NCI-H1048 (cell line): ENCODE measurements around the gene PCMTD2.

Source experiments
- DNase-seq: peaks from one replicate; lab custom pipeline; 2025; lab: John Stamatoyannopoulos, UW

PCMTD2 gene

GRCh38 chr20:64238851-64239387, 16.6 kb upstream of the PCMTD2 start:
- DNase-seq = no peak

DNA sequence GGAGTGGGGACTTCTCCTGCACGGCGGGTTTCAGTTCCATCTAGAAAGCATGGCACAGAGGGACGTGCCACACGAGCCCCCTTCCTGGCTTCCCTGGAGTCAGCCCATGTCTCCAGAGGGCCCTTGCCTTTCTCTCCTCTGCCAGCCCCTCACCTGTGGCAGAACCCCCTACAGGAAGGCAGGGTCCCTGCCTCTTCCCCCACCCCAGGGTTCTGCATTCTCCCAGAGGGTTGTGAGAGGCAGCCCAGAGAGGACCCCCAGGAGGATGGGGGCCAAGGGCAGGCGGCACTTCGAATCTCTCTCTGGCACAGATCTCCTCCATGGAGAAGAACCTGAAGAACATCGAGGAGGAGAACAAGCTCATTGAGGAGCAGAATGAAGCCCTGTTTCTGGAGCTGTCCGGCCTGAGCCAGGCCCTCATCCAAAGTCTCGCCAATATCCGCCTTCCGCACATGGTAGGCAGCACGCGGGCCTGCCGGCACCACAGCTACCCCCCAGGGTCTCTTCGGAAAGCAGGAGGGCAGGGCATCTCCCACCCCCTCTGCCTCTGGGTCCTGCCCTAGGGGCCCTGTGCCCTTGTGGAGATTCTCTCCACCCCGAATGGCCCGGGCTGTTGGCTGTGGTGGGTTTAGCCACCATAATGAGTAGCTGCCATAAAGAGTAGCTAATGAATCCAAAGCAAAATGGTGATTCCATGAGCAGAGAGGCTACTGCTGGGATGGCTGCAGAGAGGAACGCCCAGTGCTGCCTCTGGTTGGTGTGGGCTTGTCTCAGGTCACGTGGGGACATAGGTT, 15.9 kb upstream of the PCMTD2 start:
- DNase-seq = no peak

GRCh38 chr20:64240243-64241015, 15.1 kb upstream of the PCMTD2 start:
- DNase-seq = no peak

DNA sequence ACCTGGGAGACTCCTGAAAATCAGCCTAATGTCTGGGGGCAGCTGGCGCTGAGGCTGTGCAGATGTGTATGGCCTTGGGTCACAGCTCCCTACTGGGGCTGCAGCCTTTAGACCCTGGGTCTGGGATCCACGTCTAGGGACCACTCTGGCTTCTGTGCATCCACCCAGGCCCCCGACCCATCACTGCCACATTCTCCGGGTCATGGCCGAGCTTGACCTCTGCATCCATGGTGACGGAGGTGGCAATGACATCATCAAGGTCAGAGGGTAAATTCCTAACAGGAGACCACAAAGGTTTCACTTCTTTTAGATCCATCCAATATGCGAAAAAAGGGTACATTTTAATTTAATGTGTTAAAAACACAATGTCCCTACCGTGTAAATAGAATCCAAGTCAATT, 14.5 kb upstream of the PCMTD2 start:
- DNase-seq = no peak

- no peak for DNase-seq
These were observed 13.3 kb upstream of the PCMTD2 start for GRCh38 chr20:64242003-64242796.

GRCh38 chr20:64242797-64243475, 12.6 kb upstream of the PCMTD2 start:
- no peak for DNase-seq

- DNase-seq = no peak
These were observed 11.2 kb upstream of the PCMTD2 start for GRCh38 chr20:64244281-64244805.

GRCh38 chr20:64244870-64245603, 10.5 kb upstream of the PCMTD2 start:
- no peak for DNase-seq

DNA sequence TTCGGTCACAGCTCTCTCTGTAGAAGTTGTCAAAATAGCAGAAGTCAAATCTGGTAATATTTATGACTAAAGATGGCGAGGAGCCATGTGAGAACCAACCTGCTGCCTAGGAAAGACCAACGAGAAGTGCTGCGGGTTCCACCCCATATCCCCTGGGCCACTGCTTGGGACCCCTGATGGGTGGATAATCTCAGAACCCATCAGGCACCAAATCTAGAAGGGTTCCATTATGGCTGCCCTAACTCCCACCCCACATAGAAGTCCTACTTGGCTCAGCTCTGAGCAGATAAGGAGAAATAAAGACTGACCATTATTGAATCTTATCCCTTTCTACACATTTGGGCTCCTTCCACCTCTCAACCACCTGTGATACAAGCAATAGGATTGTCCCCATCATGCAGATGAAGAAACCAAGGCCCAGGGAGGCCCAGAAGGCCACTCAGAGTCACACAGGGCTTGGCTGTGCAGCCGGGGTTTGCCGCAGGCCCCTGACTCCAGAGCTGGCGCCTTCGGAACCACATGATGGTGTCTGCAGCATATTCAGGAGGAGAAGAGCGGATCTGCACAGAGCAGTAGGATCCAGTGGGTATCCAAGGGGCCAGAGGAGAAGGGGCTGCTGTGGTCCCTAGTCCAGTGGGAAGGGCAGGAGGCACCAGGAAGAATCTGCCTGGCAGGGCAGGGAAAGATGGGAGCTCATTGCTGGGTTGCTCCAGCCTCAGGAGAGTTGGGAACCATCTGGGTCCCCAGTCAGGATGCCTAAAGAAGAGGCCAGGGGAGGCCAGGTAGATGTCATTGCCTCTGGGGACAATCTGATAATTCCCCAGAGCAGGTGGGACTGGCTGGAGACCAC, 9.6 kb upstream of the PCMTD2 start:
- no peak for DNase-seq

DNA sequence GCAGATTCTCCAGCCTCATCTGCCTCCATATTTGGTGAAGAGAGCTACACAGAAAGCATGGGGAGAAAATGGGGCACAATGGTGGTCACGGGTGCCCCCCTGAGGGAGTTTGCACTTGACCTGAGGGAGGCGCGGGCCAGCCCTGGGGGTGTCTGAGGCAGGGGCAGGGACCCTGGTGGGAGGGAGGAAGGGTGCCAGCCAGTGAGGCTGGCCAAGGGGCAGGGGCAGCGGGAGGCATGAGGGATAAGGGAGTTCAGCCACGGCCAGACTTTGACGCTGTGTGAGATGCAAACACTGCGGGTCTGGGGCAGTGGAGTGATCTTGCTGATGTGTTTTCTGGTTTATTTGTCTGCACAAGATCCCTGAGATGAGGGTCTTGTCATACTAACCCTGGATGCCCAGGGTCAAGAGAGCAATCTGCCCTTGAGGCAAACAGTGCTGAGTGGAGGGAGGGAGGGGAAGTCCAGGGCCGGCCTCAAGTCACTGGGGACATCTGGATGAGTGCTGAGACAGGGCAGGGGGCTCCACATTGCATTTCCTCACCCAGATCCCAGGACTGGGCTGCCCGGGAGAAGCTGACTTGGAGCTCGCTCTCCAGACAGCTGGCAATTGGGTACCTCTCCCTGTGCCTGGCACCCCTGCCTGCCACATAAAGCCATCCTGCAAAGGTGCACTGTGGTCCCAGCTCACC, 8.8 kb upstream of the PCMTD2 start:
- no peak for DNase-seq

DNA sequence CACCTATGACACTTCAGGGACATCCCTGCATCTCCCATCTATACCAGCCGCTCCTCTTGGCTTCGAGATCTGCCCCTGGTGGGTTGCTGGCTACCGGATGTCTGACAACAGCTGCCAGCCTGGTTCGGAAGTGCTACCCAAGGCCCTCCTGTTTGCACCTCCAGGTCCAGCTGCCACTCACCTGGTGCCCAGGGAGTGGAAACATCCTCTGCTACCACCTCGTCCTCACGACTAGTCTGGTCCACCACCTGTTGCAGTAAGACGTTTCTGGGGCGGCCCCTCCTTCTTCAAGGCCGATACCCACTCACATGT, 8.3 kb upstream of the PCMTD2 start:
- DNase-seq = no peak

DNA sequence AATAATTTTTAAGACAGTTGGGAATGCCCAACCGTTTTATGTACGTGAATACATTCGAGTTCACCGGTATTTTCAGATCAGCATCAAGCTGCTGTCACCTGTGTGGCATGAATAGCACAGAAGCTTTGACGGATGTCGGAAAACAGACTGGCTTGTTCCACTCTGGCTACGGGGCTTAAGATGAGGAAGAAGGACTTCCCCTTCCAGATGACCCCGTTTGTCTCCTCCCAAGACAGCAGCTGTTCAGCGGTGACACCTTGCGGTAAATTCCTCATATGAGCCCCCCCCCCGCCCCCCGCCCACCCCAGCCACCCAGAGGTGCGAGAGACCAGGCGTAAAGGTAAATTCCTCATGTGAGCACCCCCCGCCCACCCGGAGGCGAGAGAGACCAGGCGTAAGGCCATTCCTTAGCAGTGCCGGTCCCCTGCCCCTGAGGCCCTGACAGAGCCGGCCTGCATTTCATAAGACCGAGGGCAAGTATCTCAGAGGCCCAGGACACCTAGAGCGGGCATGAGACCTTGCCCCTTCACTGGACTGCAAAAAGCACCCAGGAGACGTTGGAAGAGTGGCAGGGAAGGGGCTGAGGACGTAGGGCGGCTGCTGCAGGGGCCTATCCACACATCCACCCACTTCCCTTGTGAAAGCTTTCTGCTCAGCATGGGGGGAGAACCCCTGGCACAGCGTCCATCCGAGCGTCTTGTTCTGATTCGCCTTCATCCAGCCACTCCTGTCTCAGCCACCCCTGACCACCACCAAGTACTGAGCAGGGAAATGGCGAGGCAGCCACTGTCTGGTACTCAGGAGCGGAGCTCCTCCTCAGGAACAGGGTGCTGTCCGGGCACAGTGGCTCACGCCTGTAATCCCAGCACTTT, 7.3 kb upstream of the PCMTD2 start:
- no peak for DNase-seq

DNA sequence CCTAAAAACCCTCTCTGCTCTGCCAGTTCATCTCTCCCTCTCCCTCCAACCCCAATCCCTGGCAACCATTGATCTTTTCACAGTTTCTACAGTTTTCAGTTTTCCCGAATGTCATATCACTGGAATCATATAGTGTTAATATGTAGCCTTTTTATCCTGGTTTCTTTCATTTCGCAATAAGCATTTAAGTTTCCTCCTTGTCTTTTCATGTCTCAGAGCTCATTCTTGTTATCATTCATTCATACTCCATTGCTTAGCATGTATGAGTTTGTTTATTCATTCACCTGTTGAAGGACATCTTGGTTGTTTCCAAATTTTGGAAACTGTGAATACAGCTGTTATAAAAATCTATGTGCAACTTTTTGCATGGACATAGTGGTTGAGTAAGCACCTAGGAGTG, 5.5 kb upstream of the PCMTD2 start:
- no peak for DNase-seq

- no peak for DNase-seq
These were observed 2.6 kb upstream of the PCMTD2 start for GRCh38 chr20:64253000-64253383.

- no peak for DNase-seq
These were observed 2.1 kb upstream of the PCMTD2 start for GRCh38 chr20:64253443-64253842.

DNA sequence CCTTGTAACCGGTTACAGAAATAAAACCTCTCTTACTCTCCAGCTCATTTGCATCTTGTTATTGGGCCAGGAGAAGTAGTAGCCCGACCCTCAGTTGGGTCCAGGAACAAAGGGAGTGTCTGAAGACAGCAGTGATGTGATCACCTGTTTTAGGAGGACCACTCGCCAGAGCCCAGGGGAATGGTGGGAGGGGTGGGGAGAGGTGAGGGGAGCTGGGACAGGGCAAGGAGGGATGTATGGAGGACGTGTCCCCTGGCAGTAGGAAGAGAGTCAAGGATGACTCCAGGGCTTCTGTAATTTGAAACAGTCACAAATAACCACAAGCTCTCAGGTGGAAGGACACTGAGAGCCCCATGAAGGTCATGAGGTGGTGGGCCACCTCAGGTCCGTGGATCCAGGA, 1.4 kb upstream of the PCMTD2 start:
- no peak for DNase-seq

DNA sequence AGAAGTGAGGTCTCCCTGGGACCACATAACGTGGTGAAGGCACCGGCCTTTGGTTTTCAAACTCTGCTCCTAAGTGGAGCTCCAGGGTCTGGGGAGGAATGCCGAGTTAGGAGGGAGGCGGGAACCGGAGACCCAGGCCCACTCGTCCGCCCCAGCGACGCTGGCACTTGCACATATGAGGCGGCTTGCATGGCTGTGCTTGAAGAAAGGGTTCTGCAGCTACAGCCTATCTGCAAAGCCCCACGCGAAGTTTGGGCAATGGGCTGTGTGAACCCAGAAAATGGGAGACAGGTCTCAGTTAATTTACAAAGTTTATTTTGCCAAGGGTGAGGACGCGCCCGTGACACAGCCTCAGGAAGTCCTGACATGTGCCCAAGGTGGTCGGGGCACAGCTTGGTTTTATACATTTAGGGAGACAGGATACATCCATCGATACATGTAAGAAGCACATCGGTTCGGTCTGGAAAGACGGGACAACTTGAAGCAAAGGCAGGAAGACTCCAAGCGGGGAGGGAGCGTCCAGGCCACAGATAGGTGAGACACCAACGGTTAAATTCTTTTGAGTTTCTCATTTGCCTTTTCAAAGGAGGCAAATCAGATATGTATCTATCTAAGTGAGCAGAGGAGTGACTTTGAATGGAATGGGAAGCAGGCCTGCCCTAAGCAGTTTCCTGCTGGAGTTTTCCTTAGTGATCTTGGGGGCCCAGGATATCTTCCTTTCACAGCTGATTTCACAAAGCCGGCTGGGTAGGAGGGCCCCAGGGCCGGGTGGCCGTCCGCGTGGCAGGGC, 782 bp upstream of the PCMTD2 start:
- no peak for DNase-seq
